Measurements from ENCODE around the gene SCN8A. TPM values are rescaled to one million over a fixed set of nuclear protein-coding genes. Genes with fewer than 3 reads are reported as not detected.

The SCN8A gene
- total and polyA plus RNA-seq, 12 donors = 0.01 to 1.6 (median 0.35) TPM; not detected in 1

DNA sequence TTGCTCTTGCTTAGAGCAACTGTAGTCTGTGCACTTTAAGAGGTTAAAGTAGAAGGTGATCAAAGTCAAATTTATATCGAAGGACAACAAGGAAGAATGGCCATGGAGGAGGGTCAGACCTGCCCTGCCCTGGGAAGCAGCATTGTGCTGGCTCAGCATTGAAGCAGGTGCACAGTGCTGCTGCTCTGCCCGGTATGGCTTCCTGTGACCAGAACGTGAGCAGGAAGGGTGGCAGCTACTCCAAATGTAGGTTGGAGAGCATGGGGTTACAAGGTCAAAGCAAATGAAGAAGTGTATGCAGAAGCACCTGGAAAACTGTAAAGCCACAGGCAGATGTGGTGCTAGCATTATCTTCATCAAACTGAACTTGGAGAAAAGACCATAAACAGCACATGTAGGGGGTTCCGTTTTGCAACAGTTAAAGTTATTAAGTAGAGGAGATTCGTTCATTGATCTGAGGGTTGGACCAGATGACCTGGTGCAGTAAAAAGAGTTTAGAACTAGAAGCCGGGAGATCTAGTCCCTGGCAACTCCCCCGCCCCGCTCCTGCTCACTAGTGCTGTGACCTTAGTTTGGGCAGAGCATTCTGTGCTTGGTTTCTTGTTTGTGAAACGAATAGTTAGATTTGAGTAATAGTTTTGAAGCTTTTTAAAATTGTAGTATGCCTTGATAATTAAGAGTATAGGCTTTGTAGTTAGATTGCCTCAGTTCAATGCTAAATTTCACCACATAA lies 84.2 kb downstream of the SCN8A start:
- peaks cover 0 to 11% (median 4%) of the 10 kb centered on the region in 7 donors for H3K27me3 ChIP-seq
- intact Hi-C loops (cut with DNase I) = no loop called here
- WGBS, 2 donors = 65 to 67% methylated on average over 9 of the region's 9 CpGs
- no peaks in the 10 kb centered on the region for H3K36me3 ChIP-seq
- H3K4me1 ChIP-seq = no peaks in the 10 kb centered on the region
- ATAC-seq (no peak), DNase-seq (no peak)
- H3K4me3 ChIP-seq = no peak overlapping the region
- no peaks in the 10 kb centered on the region for H3K9me3 ChIP-seq
- TF ChIP-seq, protein P1, sequence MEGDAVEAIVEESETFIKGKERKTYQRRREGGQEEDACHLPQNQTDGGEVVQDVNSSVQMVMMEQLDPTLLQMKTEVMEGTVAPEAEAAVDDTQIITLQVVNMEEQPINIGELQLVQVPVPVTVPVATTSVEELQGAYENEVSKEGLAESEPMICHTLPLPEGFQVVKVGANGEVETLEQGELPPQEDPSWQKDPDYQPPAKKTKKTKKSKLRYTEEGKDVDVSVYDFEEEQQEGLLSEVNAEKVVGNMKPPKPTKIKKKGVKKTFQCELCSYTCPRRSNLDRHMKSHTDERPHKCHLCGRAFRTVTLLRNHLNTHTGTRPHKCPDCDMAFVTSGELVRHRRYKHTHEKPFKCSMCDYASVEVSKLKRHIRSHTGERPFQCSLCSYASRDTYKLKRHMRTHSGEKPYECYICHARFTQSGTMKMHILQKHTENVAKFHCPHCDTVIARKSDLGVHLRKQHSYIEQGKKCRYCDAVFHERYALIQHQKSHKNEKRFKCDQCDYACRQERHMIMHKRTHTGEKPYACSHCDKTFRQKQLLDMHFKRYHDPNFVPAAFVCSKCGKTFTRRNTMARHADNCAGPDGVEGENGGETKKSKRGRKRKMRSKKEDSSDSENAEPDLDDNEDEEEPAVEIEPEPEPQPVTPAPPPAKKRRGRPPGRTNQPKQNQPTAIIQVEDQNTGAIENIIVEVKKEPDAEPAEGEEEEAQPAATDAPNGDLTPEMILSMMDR (IDR thresholded peaks at IDR 0.05) = no peak
- no peak overlapping the region for H3K27ac ChIP-seq

DNA sequence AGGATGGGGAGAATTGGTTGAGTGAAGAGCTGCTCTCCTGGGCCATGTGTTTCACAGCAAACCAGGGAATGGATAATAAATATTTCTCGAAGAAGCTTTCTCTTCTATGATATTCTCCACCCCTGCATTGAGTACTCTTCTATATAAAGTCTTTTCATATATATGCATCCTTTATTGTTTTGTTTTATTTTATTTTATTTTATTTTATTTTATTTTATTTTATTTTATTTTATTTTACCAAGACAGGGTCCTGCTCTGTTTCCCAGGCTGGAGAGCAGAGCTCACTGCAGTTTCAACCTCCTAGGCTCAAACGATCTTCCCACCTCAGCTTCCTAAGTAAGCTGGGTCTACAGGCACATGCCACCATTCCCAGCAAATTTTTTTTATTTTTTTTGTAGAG lies 85.8 kb downstream of the SCN8A start:
- no peak for DNase-seq
- no peaks in the 10 kb centered on the region for H3K36me3 ChIP-seq
- no peaks in the 10 kb centered on the region for H3K9me3 ChIP-seq
- H3K27ac ChIP-seq = no peak overlapping the region
- intact Hi-C loops (cut with DNase I) = no loop called here
- WGBS, 2 donors = 86 to 88% methylated on average over 2 of the region's 2 CpGs
- no peaks in the 10 kb centered on the region for H3K4me1 ChIP-seq
- H3K27me3 ChIP-seq = peaks cover 0 to 11% (median 4%) of the 10 kb centered on the region in 7 donors
- no peak for ATAC-seq
- H3K4me3 ChIP-seq = no peak overlapping the region
- TF ChIP-seq, protein P1 (IDR thresholded peaks at IDR 0.05) = no peak

DNA sequence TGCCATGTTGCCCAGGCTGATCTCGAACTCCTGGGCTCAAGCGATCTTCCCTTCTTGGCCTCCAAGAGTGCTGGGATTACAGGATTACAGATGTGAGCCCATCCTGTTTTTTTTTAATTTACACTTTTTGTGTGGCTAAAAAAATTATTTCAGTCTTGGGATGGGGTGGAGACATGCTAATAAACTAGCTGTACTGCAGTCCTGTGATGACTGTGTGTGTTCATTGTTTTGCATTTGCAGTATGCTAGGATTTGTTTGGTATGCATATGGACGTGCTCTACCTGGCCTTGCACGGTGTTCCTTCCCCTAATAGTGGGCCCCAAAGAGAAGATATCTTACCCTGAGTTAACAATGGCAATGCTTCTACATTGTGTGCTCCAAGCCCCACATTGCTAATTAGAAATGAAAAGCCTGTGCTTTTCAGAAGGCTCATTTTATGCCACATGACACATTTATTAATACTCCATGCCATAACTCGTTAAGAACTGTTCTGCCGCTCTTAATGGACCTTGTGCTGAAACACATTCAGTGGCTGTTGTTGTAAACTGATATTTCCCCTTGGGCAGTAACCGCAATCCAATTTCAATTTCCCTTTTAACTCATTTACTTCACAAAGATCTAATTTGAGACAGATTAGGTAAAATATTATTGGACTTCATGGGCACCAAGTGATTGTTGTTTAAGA lies 86.4 kb downstream of the SCN8A start:
- WGBS, 2 donors = 86 to 88% methylated on average over 7 of the region's 7 CpGs

DNA sequence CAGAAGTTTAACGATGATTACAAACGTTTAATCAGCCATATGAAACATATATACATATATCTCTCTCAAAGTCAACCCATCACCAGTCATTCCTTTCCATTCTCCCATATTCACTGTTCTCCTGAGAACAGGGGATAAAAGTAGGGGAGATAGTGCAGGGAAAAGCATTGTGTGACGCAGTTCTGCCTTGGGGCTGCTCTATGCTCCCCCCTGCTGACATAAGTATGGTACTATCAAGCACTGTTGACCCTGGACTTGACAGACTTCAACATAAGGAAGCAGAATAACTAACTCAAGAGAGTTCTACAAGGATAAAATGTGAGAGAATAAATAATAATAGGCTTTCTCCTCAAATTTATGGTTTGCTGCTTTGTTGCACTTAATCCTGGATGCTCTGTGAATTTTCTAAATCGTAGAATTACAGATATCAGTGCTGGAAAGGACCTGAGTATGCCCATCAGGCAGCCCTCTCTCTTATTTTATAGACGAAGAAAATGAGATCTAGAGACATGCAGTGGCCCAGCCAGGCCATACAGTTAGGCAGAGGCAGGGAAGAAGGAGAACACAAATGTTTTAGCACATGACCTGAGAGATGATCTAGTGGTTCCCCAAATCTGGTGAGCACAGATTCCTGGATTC lies 87.2 kb downstream of the SCN8A start:
- Histone ChIP-seq H3K9me3 (no peaks in the 10 kb centered on the region), H3K4me1 (no peaks in the 10 kb centered on the region), H3K27me3 (peaks cover 0 to 11% (median 4%) of the 10 kb centered on the region in 7 donors), H3K27ac (no peak overlapping the region), H3K4me3 (no peak overlapping the region), H3K36me3 (no peaks in the 10 kb centered on the region)
- intact Hi-C loops (cut with DNase I) = no loop called here
- DNase-seq = no peak
- TF ChIP-seq, protein P1 (IDR thresholded peaks at IDR 0.05) = peak in 8 of 9 donors; percentile 29 to 75 (median 59)
- WGBS, 2 donors = 51 to 57% methylated on average over 5 of the region's 5 CpGs
- peak in 2 of 8 donors; percentile 48 to 73 for ATAC-seq

More for the DNA sequence above, 86.4 kb downstream of the SCN8A start:
- Histone ChIP-seq H3K9me3 (no peaks in the 10 kb centered on the region), H3K27me3 (peaks cover 0 to 11% (median 4%) of the 10 kb centered on the region in 7 donors), H3K36me3 (no peaks in the 10 kb centered on the region), H3K4me1 (no peaks in the 10 kb centered on the region), H3K4me3 (no peak overlapping the region), H3K27ac (no peak overlapping the region)
- ATAC-seq (no peak), DNase-seq (no peak)
- intact Hi-C loops (cut with DNase I) = no loop called here
- TF ChIP-seq, protein P1 (IDR thresholded peaks at IDR 0.05) = no peak

All from heart right ventricle (tissue), 16 donors.